GM18868 (cell line): ENCODE results near the gene SEC24D.

Experiments
- ATAC-seq: cut with Tn5 transposase; IDR thresholded peaks from one replicate; pipeline ENCODE4 v1.9.1; 2021; ENCODE audit warnings: mild to moderate bottlenecking, moderate library complexity; ENCODE audit not compliant: unreplicated experiment

Gene SEC24D

DNA sequence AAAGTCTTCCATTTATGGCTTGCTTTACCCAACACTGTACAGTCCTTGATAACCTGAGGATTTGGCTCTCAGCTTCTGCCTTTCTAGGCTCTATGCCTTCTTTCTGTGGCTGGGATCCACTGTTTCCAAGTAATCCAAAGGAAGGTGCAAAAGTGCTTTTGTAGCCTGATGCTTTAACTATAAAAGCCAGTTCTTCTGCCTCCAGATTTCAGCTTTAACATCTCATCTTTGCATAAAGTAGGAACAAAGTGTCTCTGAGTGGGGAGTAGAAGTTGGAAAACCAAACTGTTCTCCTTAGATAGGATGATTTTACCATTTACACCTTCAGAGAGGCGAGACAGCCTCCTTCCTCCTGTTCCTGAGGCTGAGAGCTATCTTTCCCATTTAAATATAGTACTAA, 11.1 kb upstream of the SEC24D start:
- no peak for ATAC-seq

GRCh38 chr4:118845552-118846050, 9.7 kb upstream of the SEC24D start:
- no peak for ATAC-seq

DNA sequence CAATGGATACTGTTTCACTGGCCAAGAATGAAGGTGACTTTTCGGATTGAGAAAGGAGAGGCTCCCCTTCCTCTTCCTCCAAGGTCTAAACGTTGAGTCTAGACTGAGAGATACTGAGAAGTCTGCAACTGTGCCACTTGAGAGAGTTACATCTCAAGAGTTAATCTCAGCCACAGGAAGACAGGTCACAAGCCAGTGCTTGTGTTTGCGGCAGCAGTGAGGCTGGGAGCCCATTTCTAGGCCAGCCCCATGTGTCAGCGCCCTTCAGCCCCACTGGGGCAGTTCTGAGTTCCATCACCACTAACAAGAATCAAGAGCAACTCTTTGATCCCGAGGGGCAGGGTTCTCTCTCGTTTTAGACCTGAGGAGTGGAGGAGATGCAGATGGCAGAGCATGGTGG, 7.3 kb upstream of the SEC24D start:
- ATAC-seq = peak; percentile 50

GRCh38 chr4:118842055-118842454, 6.1 kb upstream of the SEC24D start:
- no peak for ATAC-seq

GRCh38 chr4:118839221-118839927, 3.4 kb upstream of the SEC24D start:
- no peak for ATAC-seq

GRCh38 chr4:118837121-118837507, 1.2 kb upstream of the SEC24D start:
- ATAC-seq = no peak

DNA sequence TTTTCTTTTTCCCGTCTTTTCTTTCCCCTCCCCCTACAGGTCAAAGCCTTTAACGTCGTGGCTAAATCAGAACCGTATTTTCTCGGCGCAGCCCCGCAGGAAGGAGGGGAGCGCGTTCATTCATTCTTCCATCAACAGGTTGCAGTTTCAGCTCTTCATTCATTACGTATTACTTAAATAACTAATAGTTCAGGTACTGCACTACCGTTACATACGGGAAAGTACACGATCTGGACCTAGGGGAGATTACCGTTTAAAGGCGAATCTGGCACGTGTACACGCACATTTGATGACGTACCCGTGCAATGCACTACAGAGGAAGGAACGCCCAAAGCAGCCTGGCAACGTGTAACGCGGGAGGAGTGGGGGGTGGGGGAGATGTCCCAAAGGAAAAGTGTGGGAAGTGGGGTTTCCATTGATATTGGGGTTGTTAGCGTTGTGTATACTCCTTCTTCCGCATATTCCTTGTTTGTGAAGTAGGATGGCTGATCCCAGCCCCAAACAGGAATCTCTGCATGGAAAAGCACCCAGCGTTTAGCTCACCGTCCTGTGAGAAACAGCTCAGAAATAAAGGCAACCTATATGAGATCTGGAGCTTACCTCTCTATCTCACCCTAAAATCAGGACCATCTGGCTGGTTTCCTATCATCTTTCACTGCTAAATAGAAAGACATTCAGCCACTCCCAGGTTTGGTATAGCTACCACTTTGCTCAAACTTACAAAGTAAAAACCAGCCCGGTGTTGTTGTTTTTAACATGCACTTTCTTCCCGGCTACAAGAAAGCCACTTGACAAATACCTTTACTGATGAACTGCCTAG, 585 bp upstream of the SEC24D start:
- ATAC-seq = peak; percentile 51

DNA sequence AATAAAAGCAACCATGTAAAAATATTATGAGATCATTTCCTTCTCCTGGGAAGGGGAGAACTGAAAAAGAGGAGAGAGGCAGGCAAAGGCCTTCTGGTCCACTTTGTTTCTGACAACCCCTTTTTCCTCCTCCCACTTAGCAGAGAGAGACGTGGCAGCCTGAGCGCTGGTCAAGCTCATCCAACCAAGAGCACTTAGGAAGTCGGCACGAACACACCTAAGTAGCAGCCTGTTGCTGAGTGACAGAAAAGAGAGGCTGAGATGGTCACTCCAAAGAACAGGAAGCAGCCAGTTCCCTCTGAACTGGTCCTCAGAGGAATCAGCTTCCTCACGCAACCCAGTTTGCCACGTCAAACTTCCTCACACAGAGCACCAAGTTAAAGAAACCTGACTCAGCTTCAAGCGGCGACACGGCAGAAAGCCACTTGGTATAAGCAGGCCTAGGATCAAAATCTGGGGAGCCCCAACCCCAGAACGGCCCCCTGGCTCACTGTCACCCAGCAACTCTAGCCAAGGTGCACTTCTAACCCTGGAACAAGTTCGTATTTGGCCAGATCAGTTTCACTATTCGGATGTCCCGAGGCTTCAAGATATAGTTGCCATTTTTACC, 861 bp downstream of the SEC24D start:
- peak; percentile 51 for ATAC-seq

GRCh38 chr4:118834070-118834469, 1.9 kb downstream of the SEC24D start:
- peak; percentile 15 for ATAC-seq

GRCh38 chr4:118833192-118833820, 2.6 kb downstream of the SEC24D start:
- ATAC-seq = no peak

DNA sequence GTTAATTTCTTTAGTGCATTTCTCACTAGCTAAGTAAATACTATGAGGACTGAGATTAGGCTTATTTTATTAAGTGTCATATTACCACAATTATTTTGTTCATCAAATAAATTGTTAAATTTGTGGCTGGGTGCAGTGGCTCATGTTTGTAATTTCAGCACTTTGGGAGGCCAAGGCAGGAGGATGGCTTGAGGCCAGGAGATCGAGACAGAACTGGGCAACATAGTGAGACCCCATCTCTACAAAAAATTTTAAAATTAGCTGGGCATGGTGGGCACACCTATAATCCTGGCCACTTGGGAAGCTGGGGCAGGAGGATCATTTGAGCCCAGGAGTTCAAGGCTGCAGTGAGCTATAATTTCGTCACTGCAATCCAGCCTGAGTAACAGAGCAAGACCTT, 6.8 kb downstream of the SEC24D start:
- ATAC-seq = no peak

DNA sequence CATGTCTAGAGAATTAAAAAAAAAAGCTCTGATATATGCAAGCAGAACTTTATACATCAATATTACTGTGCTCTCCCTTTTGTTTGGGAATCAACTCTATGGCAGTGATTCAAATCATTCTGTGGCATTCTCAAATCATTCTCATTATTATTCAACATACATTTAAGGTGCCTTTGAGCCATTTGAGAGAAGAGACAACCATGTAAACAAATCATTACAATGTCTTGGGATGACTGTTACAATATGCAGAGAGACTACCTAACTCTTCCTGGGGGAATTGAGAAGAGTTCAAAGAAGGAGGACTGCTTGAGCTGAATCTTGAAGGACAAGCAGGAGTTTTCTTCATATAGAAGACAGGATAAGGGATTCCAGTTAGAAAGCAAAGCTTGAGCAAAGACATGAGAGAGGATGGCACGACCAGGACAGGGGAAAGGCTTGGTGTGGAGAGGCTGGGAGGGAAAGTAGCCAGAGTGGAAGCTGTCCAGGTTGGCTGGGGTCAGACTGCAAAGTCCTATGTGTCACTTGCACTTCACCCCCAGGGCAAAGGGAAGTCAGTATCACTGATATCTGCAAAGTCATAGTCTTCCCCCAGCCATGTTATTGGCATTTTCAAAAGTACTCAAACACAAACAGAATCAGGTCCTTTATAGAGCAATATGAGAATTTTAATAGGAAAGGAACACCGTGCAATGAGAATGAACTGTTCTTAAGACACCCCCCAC, 9.0 kb downstream of the SEC24D start:
- ATAC-seq = peak; percentile 59

DNA sequence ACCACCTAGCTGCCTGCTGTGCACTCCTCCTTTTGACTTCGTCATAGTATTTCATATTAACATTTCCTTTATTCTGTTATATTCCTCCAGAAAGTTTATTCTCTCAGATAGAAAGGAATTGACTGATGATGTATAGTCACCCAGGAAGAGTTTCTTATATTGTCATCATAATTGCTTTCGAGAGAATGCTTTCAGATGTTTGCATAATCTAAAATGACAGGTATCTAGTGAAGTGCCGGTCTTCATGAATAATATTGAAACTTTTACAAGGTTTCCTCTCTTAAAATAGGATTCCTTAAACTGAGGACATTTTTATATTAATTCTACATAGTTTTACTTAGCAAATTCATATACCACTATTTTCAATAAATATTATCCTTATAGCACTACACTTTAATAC, 10.1 kb downstream of the SEC24D start:
- peak; percentile 80 for ATAC-seq

- ATAC-seq = no peak
Measured at GRCh38 chr4:118824141-118824540, 11.8 kb downstream of the SEC24D start.

- no peak for ATAC-seq
Measured at GRCh38 chr4:118823471-118823870, 12.5 kb downstream of the SEC24D start.

DNA sequence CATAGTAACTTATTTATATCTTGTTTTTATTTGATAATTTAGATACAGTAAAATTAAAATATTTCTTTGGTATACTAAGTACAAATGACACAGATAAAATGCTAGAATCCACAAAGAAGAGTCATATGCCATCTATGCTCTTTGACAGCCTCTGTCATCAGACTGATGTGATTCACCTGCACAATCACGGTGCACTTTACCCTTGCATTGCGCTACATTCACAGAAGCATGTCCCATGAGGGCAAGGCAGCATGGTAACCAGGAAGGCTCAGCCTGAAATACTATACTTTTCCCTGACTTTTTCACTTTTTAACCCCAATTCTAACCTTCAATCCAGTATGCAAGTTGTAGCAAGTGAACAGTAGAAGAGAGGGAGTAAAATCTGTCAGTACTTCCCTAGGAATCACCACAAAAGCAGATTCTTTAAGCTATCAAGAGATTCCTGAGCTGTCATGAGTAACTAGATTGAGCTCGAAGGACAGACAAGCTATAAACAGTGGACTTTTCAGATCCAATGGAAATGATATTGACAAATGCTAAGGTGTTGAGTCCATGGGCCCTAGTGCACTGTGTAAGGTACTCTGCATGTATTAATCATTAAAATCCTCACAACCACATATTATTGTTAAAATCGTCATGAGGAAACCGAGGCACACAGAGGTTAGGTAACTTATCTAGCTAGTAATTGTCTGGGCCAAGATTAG, 14.2 kb downstream of the SEC24D start:
- ATAC-seq = no peak

- ATAC-seq = no peak
Measured at GRCh38 chr4:118817178-118817930, 18.6 kb downstream of the SEC24D start.

GRCh38 chr4:118816538-118817177, 19.3 kb downstream of the SEC24D start:
- no peak for ATAC-seq

GRCh38 chr4:118814891-118815290, 21.0 kb downstream of the SEC24D start:
- ATAC-seq = no peak
